Hepatocyte (in vitro differentiated cells): ENCODE measurements around the gene UGT1A10. TPM values are rescaled to one million over a fixed set of nuclear protein-coding genes. Genes with fewer than 3 reads are reported as not detected.
A peak's percentile ranks its signal among the peaks of the same experiment; 100 is the strongest.

Experiments used
- DNase-seq: peaks from one replicate; pipeline ENCODE4 v3.0.0-alpha.2; 2016; ENCODE audit warnings: low spot score
- H2AFZ ChIP-seq: fragments of 200-600 bp; sonication (generic); 2 replicates; pipeline ENCODE4 v1.6.0; 2016; ENCODE audit warnings: antibody characterized with exemption, mild to moderate bottlenecking
- H3K27ac ChIP-seq: fragments of 200-600 bp; sonication (generic); 2 replicates; pipeline ENCODE4 v1.5.1; 2016; ENCODE audit warnings: mild to moderate bottlenecking
- H3K27me3 ChIP-seq: fragments of 200-600 bp; sonication (generic); 2 replicates; pipeline ENCODE4 v1.6.1; 2016
- H3K36me3 ChIP-seq: fragments of 200-600 bp; sonication (generic); replicated peaks from 2 replicates; pipeline ENCODE4 v1.5.1; 2016; ENCODE audit warnings: low read depth; ENCODE audit not compliant: insufficient read depth
- H3K4me1 ChIP-seq: fragments of 200-600 bp; sonication (generic); 2 replicates; pipeline ENCODE4 v1.5.1; 2016; ENCODE audit warnings: mild to moderate bottlenecking, moderate library complexity; ENCODE audit not compliant: insufficient read depth
- H3K4me2 ChIP-seq: fragments of 200-600 bp; sonication (generic); 2 replicates; pipeline ENCODE4 v1.6.0; 2016
- H3K4me3 ChIP-seq: fragments of 200-600 bp; sonication (generic); 2 replicates; pipeline ENCODE4 v1.5.1; 2016; ENCODE audit warnings: mild to moderate bottlenecking
- H3K79me2 ChIP-seq: fragments of 200-600 bp; sonication (generic); 2 replicates; pipeline ENCODE4 v1.6.0; 2017; ENCODE audit warnings: mild to moderate bottlenecking
- H3K9me2 ChIP-seq: fragments of 200-600 bp; sonication (generic); replicated peaks from 2 replicates; pipeline ENCODE4 v1.6.0; 2017; ENCODE audit warnings: mild to moderate bottlenecking; ENCODE audit not compliant: insufficient read depth
- H3K9me3 ChIP-seq: fragments of 200-600 bp; sonication (generic); 2 replicates; pipeline ENCODE4 v1.5.1; 2016; ENCODE audit warnings: low read depth, mild to moderate bottlenecking
- H4K20me1 ChIP-seq: fragments of 200-600 bp; sonication (generic); 2 replicates; pipeline ENCODE4 v1.6.0; 2016; ENCODE audit warnings: mild to moderate bottlenecking; ENCODE audit not compliant: insufficient read depth, poor library complexity, severe bottlenecking
- EZH2 ChIP-seq: fragments of 200-600 bp; sonication (generic); IDR thresholded peaks from 2 replicates; pipeline ENCODE4 v1.6.1; 2016; ENCODE audit warnings: antibody characterized with exemption, mild to moderate bottlenecking, borderline replicate concordance
- EZH2phosphoT487 ChIP-seq: fragments of 200-600 bp; sonication (generic); IDR thresholded peaks from one replicate; pipeline ENCODE4 v1.6.1; 2018; ENCODE audit warnings: antibody characterized with exemption, mild to moderate bottlenecking, low read depth, moderate library complexity; ENCODE audit not compliant: unreplicated experiment, severe bottlenecking
- WGBS: methylation state at CpG from one replicate; pipeline ENCODE4 v1.1.6; 2016; ENCODE audit warnings: low lambda C conversion rate; ENCODE audit errors: missing lambda C conversion rate; 5-methylcytosine and 5-hydroxymethylcytosine counted together
- polyA plus RNA-seq: library from polyadenylated mRNA; unstranded; fragments of >200 nt; fragmentation: Nextera tagmentation; extraction: Ambion mirVana; gene quantifications from 2 replicates; pipeline ENCODE4 v1.2.1, GENCODE V29; 2016
- total RNA-seq: library from RNA; depleted of rRNA; stranded (reverse); fragments of >200 nt; gene quantifications from 2 replicates; pipeline ENCODE4 v1.2.3, GENCODE V29; 2014
- TF ChIP-seq, protein P1 (sequence below): fragments of 200-600 bp; sonication (generic); IDR thresholded peaks from 2 replicates; pipeline ENCODE4 v1.5.1; 2016; ENCODE audit warnings: antibody characterized with exemption, mild to moderate bottlenecking; ENCODE audit not compliant: poor library complexity

Gene UGT1A10
- total and polyA plus RNA-seq, 2 experiments from 2014 or later: not detected

- Histone ChIP-seq H3K36me3 (no peaks in the 10 kb centered on the region), H3K27ac (peak overlapping the region; percentile 49), H3K9me3 (no peaks in the 10 kb centered on the region), H3K4me3 (no peak overlapping the region), H3K79me2 (no peaks in the 10 kb centered on the region), H3K9me2 (no peaks in the 10 kb centered on the region), H3K4me2 (no peak overlapping the region), H3K4me1 (peaks cover 11% of the 10 kb centered on the region), H4K20me1 (no peaks in the 10 kb centered on the region), H3K27me3 (no peaks in the 10 kb centered on the region), H2AFZ (no peak overlapping the region)
- WGBS: 87% methylated on average over 2 of the region's 2 CpGs
- TF ChIP-seq, protein P1, sequence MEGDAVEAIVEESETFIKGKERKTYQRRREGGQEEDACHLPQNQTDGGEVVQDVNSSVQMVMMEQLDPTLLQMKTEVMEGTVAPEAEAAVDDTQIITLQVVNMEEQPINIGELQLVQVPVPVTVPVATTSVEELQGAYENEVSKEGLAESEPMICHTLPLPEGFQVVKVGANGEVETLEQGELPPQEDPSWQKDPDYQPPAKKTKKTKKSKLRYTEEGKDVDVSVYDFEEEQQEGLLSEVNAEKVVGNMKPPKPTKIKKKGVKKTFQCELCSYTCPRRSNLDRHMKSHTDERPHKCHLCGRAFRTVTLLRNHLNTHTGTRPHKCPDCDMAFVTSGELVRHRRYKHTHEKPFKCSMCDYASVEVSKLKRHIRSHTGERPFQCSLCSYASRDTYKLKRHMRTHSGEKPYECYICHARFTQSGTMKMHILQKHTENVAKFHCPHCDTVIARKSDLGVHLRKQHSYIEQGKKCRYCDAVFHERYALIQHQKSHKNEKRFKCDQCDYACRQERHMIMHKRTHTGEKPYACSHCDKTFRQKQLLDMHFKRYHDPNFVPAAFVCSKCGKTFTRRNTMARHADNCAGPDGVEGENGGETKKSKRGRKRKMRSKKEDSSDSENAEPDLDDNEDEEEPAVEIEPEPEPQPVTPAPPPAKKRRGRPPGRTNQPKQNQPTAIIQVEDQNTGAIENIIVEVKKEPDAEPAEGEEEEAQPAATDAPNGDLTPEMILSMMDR: no peak
- no peak for TF ChIP-seq EZH2phosphoT487
- TF ChIP-seq EZH2: no peak
- DNase-seq: no peak
Observed at GRCh38 chr2:233758849-233759248, 122.6 kb downstream of the UGT1A10 start.

DNA sequence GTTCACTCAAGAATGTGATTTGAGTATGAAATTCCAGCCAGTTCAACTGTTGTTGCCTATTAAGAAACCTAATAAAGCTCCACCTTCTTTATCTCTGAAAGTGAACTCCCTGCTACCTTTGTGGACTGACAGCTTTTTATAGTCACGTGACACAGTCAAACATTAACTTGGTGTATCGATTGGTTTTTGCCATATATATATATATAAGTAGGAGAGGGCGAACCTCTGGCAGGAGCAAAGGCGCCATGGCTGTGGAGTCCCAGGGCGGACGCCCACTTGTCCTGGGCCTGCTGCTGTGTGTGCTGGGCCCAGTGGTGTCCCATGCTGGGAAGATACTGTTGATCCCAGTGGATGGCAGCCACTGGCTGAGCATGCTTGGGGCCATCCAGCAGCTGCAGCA lies 123.8 kb downstream of the UGT1A10 start, which contains the start of gene UGT1A1:
UGT1A1 (plus strand) TSS at position 228 of the 400 bp plus-strand sequence; CDS start at position 246, 18 bp downstream.
- peak; percentile 24 for DNase-seq
- no peaks in the 10 kb centered on the region for H3K9me2 ChIP-seq
- H3K79me2 ChIP-seq: no peaks in the 10 kb centered on the region
- H3K9me3 ChIP-seq: no peaks in the 10 kb centered on the region
- TF ChIP-seq, protein P1: no peak
- TF ChIP-seq EZH2 (no peak), EZH2phosphoT487 (no peak)
- no peaks in the 10 kb centered on the region for H4K20me1 ChIP-seq
- H3K27me3 ChIP-seq: no peaks in the 10 kb centered on the region
- no peaks in the 10 kb centered on the region for H3K36me3 ChIP-seq
- no peak within 1 kb of the TSS for H2AFZ ChIP-seq
- no peak within 1 kb of the TSS for H3K4me2 ChIP-seq
- no peak within 1 kb of the TSS for H3K4me3 ChIP-seq
- H3K4me1 ChIP-seq: peaks cover 11% of the 10 kb centered on the region
- peak within 1 kb of the TSS; percentile 49 for H3K27ac ChIP-seq
- WGBS: 85% methylated on average over 6 of the region's 6 CpGs

DNA sequence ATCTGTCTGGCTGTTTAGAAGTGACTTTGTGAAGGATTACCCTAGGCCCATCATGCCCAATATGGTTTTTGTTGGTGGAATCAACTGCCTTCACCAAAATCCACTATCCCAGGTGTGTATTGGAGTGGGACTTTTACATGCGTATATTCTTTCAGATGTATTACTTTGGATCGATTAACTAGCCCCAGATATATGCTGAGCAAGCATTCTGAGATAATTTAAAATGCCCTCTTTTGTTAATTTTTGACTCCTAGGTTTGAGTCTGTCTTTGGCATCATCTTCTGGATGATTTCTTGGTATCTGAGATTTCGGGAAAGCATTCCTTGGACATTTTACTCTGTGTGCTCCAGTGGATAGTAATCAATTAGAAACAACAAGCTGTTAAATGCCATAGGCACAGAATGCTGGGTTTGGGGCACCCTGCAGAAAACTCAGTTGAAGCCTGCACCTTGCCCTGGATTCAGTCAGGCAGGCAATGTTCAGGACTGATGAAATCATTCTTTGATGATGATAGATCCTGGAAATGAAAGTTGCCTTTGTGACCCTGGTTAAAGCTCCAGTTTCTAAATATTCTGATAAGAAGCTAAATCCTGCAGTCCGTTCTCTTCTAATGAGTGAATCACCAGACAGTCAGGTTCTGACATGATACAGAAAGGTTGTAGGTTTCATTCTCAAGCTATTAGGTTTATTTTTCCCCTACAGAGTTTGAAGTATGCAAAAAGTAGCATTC lies 125.0 kb downstream of the UGT1A10 start:
- H3K9me3 ChIP-seq: no peaks in the 10 kb centered on the region
- H2AFZ ChIP-seq: no peak overlapping the region
- no peaks in the 10 kb centered on the region for H3K79me2 ChIP-seq
- DNase-seq: no peak
- H3K4me2 ChIP-seq: no peak overlapping the region
- H3K9me2 ChIP-seq: no peaks in the 10 kb centered on the region
- TF ChIP-seq EZH2phosphoT487 (no peak), EZH2 (no peak)
- TF ChIP-seq, protein P1: no peak
- H3K36me3 ChIP-seq: no peaks in the 10 kb centered on the region
- WGBS: 78% methylated on average over 4 of the region's 4 CpGs
- H3K27me3 ChIP-seq: no peaks in the 10 kb centered on the region
- peaks cover 5% of the 10 kb centered on the region for H3K4me1 ChIP-seq
- H3K4me3 ChIP-seq: no peak overlapping the region
- H3K27ac ChIP-seq: no peak overlapping the region
- no peaks in the 10 kb centered on the region for H4K20me1 ChIP-seq
